ENCODE data around the gene RABGAP1L. TPM values are rescaled to one million over a fixed set of nuclear protein-coding genes. Genes with fewer than 3 reads are reported as not detected.

RABGAP1L gene
- total RNA-seq, 1 donor: 29.8 TPM

DNA sequence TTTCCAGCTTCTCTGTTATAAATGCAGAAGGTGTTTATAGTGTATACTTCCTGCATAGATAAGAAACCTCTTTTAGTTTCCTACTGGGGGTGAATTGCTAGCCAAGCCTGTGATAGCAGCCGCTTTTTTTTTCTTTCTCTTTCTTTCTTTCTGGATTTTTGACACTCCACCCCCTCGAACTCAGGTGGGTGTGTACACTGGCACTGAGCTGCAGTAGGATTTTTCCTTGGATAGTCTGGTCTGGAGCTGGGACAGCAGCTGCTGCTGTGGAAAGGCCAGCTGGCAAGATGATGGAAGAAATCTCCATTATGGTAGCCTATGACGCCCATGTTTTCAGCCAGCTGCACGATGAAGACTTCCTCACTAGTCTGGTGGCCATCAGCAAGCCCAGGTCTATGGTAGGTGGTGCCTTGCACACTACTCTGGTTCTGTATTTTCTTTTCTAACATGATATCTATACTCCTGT, 717.9 kb downstream of the RABGAP1L start:
- TF ChIP-seq, protein P1, sequence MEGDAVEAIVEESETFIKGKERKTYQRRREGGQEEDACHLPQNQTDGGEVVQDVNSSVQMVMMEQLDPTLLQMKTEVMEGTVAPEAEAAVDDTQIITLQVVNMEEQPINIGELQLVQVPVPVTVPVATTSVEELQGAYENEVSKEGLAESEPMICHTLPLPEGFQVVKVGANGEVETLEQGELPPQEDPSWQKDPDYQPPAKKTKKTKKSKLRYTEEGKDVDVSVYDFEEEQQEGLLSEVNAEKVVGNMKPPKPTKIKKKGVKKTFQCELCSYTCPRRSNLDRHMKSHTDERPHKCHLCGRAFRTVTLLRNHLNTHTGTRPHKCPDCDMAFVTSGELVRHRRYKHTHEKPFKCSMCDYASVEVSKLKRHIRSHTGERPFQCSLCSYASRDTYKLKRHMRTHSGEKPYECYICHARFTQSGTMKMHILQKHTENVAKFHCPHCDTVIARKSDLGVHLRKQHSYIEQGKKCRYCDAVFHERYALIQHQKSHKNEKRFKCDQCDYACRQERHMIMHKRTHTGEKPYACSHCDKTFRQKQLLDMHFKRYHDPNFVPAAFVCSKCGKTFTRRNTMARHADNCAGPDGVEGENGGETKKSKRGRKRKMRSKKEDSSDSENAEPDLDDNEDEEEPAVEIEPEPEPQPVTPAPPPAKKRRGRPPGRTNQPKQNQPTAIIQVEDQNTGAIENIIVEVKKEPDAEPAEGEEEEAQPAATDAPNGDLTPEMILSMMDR (IDR thresholded peaks at IDR 0.05; ENCODE audit: insufficient read depth, low read depth, low read length): no peak
- no peak overlapping the region for H3K4me3 ChIP-seq (ENCODE audit: low read depth, low read length)
- no peak for DNase-seq (ENCODE audit: low read depth)

DNA sequence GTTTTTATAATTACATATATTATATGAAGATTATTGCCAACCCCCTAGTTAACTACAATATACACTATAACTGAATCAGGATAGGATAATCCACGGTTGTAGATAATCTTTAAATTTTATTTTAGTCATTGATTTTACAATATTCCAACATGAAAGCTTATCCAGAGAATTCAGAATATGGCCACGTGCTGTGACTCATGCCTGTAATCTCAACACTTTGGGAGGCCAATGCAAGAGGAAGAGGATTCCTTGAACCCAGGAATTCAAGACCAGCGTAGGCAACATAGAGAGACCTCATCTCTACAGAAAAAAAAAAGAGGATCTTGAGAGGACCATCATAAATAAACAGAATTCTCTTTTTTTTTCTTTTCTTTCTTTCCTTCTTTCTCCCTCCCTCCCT, 720.9 kb downstream of the RABGAP1L start:
- TF ChIP-seq, protein P1 (IDR thresholded peaks at IDR 0.05; ENCODE audit: insufficient read depth, low read depth, low read length): no peak
- no peak overlapping the region for H3K4me3 ChIP-seq (ENCODE audit: low read depth, low read length)
- DNase-seq (ENCODE audit: low read depth): no peak

DNA sequence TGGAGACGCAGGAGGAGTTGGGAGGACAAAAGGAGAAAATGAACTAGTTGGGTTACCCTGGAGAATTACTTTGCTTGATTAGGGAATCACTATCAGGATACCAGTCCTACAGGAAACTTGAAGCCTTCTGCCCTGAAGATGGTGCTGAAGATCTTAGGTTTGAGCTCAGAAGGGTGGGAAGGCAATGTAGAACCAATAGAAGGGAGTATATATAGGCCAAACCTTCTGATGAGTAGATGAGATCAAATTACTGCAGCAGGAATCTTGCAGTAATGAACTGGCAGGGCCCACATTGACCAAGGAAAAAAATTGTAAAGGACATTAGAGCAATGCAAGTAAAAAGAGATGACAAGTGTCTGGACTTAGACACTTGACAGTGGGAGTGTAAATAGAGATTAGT, 724.1 kb downstream of the RABGAP1L start:
- DNase-seq (ENCODE audit: low read depth): peak; percentile 42
- TF ChIP-seq, protein P1 (IDR thresholded peaks at IDR 0.05; ENCODE audit: insufficient read depth, low read depth, low read length): no peak
- no peak overlapping the region for H3K4me3 ChIP-seq (ENCODE audit: low read depth, low read length)

DNA sequence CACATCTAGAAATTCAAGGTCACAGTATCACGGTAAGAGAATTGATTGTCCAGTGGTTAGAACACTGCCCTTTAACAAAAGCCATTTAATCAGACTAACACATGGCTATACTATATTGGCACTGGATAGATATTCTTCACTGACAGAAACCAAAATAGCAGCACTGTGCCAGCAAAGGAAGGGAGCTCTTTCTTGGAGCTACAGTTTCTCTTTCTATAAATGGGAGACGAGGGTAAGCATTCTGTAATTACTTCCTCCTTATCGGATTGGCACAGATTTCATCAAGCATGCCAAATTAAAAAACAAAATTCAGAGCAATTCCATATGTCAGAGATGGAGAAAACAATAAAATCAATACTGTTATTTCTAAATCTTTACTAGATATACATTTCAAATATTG, 724.7 kb downstream of the RABGAP1L start:
- no peak for DNase-seq (ENCODE audit: low read depth)
- H3K4me3 ChIP-seq (ENCODE audit: low read depth, low read length): no peak overlapping the region
- TF ChIP-seq, protein P1 (IDR thresholded peaks at IDR 0.05; ENCODE audit: insufficient read depth, low read depth, low read length): no peak

DNA sequence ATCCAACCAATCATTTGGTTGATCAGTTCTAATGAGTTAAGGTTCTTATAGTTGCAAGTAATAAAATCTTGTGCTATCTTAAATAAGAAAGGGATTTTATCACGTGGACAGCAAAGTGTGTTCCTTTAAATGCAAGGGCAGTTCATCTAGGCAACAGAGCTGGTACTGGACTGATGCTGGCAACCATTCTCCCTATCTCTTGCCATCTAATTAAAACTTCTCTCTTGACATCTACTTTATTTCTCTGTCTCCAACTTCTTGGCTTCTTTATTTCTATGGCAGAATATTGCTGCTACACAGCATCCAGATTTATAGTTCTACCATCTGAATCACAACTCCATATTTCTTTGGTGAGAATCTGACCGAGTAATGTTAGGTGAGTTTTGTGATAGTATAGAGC, 725.2 kb downstream of the RABGAP1L start:
- TF ChIP-seq, protein P1 (IDR thresholded peaks at IDR 0.05; ENCODE audit: insufficient read depth, low read depth, low read length): no peak
- H3K4me3 ChIP-seq (ENCODE audit: low read depth, low read length): no peak overlapping the region
- no peak for DNase-seq (ENCODE audit: low read depth)

DNA sequence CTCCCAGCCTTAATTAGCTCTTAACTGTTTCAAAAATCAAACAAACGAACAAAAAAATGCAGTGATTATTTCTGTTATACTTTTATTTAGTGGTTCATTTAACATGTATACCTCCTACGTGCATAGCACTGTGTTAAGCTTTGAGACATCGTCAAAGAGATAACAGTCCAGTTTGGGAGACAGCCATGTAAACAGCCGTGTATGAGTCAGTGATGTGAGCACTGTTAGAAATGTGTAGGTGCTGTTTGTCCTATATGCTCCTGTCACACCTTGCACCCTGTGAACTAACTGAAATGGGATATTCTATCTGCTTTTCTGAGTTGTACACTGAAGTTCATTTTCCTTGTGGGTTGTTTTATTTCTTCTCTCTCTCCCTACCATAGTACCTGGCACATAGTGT, 730.7 kb downstream of the RABGAP1L start:
- TF ChIP-seq, protein P1 (IDR thresholded peaks at IDR 0.05; ENCODE audit: insufficient read depth, low read depth, low read length): no peak
- no peak for DNase-seq (ENCODE audit: low read depth)
- no peak overlapping the region for H3K4me3 ChIP-seq (ENCODE audit: low read depth, low read length)

DNA sequence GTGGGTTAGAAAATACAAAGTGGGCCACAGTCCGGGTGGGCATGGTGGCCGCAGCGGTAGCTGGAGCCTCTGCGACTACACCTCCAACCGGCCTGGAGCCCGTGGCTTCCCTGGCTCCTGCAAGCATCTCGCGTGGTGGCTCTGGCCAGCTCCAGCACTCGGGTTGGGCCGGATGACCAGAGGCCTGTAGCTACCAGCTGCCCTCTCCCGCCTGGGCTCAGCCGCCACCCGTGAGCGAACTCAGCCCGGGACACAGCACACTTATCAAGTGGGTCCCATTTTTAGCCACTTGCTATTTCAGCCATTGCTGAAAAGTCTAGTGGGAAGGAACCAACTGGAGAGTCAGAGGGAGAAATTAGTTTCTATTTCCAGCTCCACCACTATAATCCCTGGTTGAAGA, 732.7 kb downstream of the RABGAP1L start:
- no peak for DNase-seq (ENCODE audit: low read depth)
- TF ChIP-seq, protein P1 (IDR thresholded peaks at IDR 0.05; ENCODE audit: insufficient read depth, low read depth, low read length): no peak
- H3K4me3 ChIP-seq (ENCODE audit: low read depth, low read length): no peak overlapping the region
